ENCODE measurements around the gene VEZT. TPM values are rescaled to one million over a fixed set of nuclear protein-coding genes. Genes with fewer than 3 reads are reported as not detected.

The VEZT gene
- total RNA-seq, 1 experiment from 2014 or later = 77.4 TPM

- Histone ChIP-seq H3K27me3 (replicated peaks; ENCODE audit: control insufficient read depth, insufficient read depth, low read length) (no peaks in the 10 kb centered on the region), H3K4me1 (peaks cover 42% of the 10 kb centered on the region), H3K36me3 (ENCODE audit: control insufficient read depth, insufficient read depth, low read length) (no peaks in the 10 kb centered on the region), H3K4me3 (ENCODE audit: low read depth, low read length) (no peak overlapping the region), H3K9me3 (no peaks in the 10 kb centered on the region)
- no peak overlapping the region for H3K4me3 Mint-ChIP-seq (ENCODE audit: unreplicated experiment)
- H3K27ac Mint-ChIP-seq (ENCODE audit: unreplicated experiment) = no peak overlapping the region
- no TSS peak for BruUV-seq (replicated peaks)
- intact Hi-C loops (cut with micrococcal nuclease; ENCODE audit: unreplicated experiment) = no loop called here
- POLR2A ChIA-PET = no interaction called here
- no peaks in the 10 kb centered on the region for H3K9me3 Mint-ChIP-seq (ENCODE audit: unreplicated experiment)
- no peak for TF ChIP-seq CTCF (IDR thresholded peaks at IDR 0.05; ENCODE audit: insufficient read depth in 1 of 2, low read depth in 1 of 2, low read length in 1 of 2, severe bottlenecking in 1 of 2, unreplicated experiment in 1 of 2)
- CTCF ChIA-PET = interaction anchor here (0.6 to 1.1 kb wide), 2 partner anchors 10 to 924 kb away, joined by 3 read pairs; no protein-coding TSS in a partner anchor
- H3K27me3 Mint-ChIP-seq (ENCODE audit: insufficient read depth, unreplicated experiment) = no peaks in the 10 kb centered on the region
- H3K4me1 Mint-ChIP-seq (ENCODE audit: low read depth, unreplicated experiment) = peaks cover 24% of the 10 kb centered on the region
- H3K36me3 Mint-ChIP-seq (ENCODE audit: insufficient read depth, unreplicated experiment) = no peaks in the 10 kb centered on the region
- DNase-seq = no peak
These were observed 18.7 kb upstream of the VEZT start for GRCh38 chr12:95198914-95199313.

- no peaks in the 10 kb centered on the region for H3K9me3 ChIP-seq
- TF ChIP-seq CTCF (IDR thresholded peaks at IDR 0.05; ENCODE audit: insufficient read depth in 1 of 2, low read depth in 1 of 2, low read length in 1 of 2, severe bottlenecking in 1 of 2, unreplicated experiment in 1 of 2) = no peak
- H3K27ac Mint-ChIP-seq (ENCODE audit: unreplicated experiment) = peak overlapping the region; percentile 77
- no peaks in the 10 kb centered on the region for H3K9me3 Mint-ChIP-seq (ENCODE audit: unreplicated experiment)
- H3K27me3 Mint-ChIP-seq (ENCODE audit: insufficient read depth, unreplicated experiment) = no peaks in the 10 kb centered on the region
- peak overlapping the region; percentile 42 for H3K4me3 Mint-ChIP-seq (ENCODE audit: unreplicated experiment)
- no peaks in the 10 kb centered on the region for H3K27me3 ChIP-seq (replicated peaks; ENCODE audit: control insufficient read depth, insufficient read depth, low read length)
- BruUV-seq (replicated peaks) = no TSS peak
- H3K36me3 Mint-ChIP-seq (ENCODE audit: insufficient read depth, unreplicated experiment) = peaks cover 7% of the 10 kb centered on the region
- DNase-seq = no peak
- no peaks in the 10 kb centered on the region for H3K36me3 ChIP-seq (ENCODE audit: control insufficient read depth, insufficient read depth, low read length)
- H3K4me1 ChIP-seq = peaks cover 54% of the 10 kb centered on the region
- peaks cover 34% of the 10 kb centered on the region for H3K4me1 Mint-ChIP-seq (ENCODE audit: low read depth, unreplicated experiment)
- intact Hi-C loops (cut with micrococcal nuclease; ENCODE audit: unreplicated experiment) = loop anchor here (5.0 kb wide), 1 partner anchor 38 kb away; no protein-coding TSS in a partner anchor
- H3K4me3 ChIP-seq (ENCODE audit: low read depth, low read length) = no peak overlapping the region; the same call in 1 of the 2 replicates
- ChIA-PET POLR2A (interaction anchor here (0.7 kb wide), 1 partner anchor 1543 kb away, joined by 5 read pairs; no protein-coding TSS in a partner anchor), CTCF (no interaction called here)
These were observed 17.3 kb upstream of the VEZT start for GRCh38 chr12:95200128-95200894.

GRCh38 chr12:95201056-95201670 lies 16.4 kb upstream of the VEZT start:
- no peak overlapping the region for H3K4me3 ChIP-seq (ENCODE audit: low read depth, low read length)
- H3K27me3 ChIP-seq (replicated peaks; ENCODE audit: control insufficient read depth, insufficient read depth, low read length) = no peaks in the 10 kb centered on the region
- Mint-ChIP-seq H3K4me3 (ENCODE audit: unreplicated experiment) (peak overlapping the region; percentile 42), H3K27ac (ENCODE audit: unreplicated experiment) (peak overlapping the region; percentile 77), H3K9me3 (ENCODE audit: unreplicated experiment) (no peaks in the 10 kb centered on the region), H3K36me3 (ENCODE audit: insufficient read depth, unreplicated experiment) (peaks cover 9% of the 10 kb centered on the region), H3K4me1 (ENCODE audit: low read depth, unreplicated experiment) (peaks cover 42% of the 10 kb centered on the region), H3K27me3 (ENCODE audit: insufficient read depth, unreplicated experiment) (no peaks in the 10 kb centered on the region)
- intact Hi-C loops (cut with micrococcal nuclease; ENCODE audit: unreplicated experiment) = loop anchor here (5.0 kb wide), 1 partner anchor 39 kb away; no protein-coding TSS in a partner anchor
- no peaks in the 10 kb centered on the region for H3K36me3 ChIP-seq (ENCODE audit: control insufficient read depth, insufficient read depth, low read length)
- BruUV-seq (replicated peaks) = no TSS peak
- H3K4me1 ChIP-seq = peaks cover 62% of the 10 kb centered on the region
- CTCF ChIA-PET = no interaction called here
- DNase-seq = peak; percentile 24 to 44
- POLR2A ChIA-PET = no interaction called here
- TF ChIP-seq CTCF (IDR thresholded peaks at IDR 0.05; ENCODE audit: insufficient read depth in 1 of 2, low read depth in 1 of 2, low read length in 1 of 2, severe bottlenecking in 1 of 2, unreplicated experiment in 1 of 2) = no peak
- no peaks in the 10 kb centered on the region for H3K9me3 ChIP-seq
